Brain microvascular endothelial cell (primary cell): Measurements from ENCODE around the gene UBL7.

Experiments
- DNase-seq: peaks from one replicate; pipeline ENCODE4 v3.0.0-alpha.2; 2020
- H3K27ac ChIP-seq: fragments of 250-450 bp; sonication (Bioruptor Pico); 2 replicates; pipeline ENCODE4 v1.5.1; 2020; ENCODE audit warnings: mild to moderate bottlenecking, moderate library complexity
- H3K27me3 ChIP-seq: fragments of 250-450 bp; sonication (Bioruptor Pico); replicated peaks from 2 replicates; pipeline ENCODE4 v1.5.1; 2020; ENCODE audit warnings: mild to moderate bottlenecking
- H3K36me3 ChIP-seq: fragments of 250-450 bp; sonication (Bioruptor Pico); replicated peaks from 2 replicates; pipeline ENCODE4 v1.5.1; 2020; ENCODE audit warnings: mild to moderate bottlenecking
- H3K4me3 ChIP-seq: 2 replicates; pipeline ENCODE4 v1.5.1; 2011; ENCODE audit warnings: low read depth, mild to moderate bottlenecking, control low read depth, low read length, moderate library complexity
- in situ Hi-C: cut with HindIII; loops from 2 replicates; pipeline ENCODE4 v1.10.0; 2017; ENCODE audit warnings: low sequenced_read_pairs, low pct_ligation_motif_present
- TF ChIP-seq, protein P1 (sequence below): IDR thresholded peaks from 2 replicates; pipeline ENCODE4 v1.5.1; 2011; ENCODE audit warnings: low read depth, mild to moderate bottlenecking, moderate library complexity, low read length, control low read depth, inconsistent platforms; ENCODE audit errors: missing control alignments

The UBL7 gene

DNA sequence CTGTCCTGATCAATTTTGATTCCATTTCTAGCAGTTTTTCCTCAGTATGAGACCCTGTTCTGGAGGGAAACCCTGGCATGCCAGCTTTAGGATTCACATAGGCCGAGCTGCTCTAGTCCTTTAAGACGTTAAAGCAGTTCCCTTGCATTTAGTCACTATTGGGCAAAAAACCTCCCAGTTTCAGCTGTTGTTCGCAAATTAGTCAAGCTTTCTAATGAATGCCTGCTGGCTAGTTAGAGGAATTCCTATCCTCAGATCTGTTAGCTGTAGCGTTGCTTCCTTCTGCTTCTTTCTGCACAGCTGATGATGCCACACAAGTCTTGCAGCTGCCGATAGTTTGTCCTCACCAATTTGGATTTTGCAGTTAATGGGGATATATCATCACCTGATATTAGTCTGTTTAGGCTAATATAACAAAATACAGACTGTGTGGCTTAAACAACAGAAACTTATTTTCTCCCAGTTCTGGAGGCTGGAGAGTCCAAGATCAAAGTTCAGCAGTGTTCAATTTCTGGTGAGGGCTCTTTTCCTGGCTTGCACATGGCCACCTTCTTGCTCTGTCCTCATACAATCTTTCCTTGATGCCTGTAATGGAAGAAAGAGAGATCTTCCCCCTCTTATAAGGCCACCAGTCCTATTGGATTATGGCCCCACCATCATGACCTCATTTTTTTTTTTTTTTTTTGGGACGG, 7.5 kb upstream of the UBL7 start:
- in situ Hi-C loops: no loop called here

DNA sequence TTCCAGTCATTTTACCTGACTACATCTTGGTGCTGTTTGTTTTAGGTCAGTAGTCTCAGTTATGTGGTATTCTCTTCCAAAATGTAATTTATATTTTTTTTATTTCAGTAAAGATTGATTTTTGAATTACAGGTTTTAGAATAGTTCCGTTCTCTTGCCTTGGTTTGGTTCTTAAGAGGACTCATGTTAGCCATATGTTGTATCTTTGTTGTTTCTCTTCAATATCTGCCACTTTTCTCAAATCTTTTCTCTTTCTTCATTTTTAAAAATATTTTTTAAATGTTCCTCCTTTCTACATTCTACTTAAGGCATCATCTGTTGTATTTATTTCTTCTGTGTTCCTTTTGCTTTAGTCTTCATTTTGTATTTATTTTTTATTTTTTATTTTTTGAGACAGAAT, 5.6 kb upstream of the UBL7 start:
- Histone ChIP-seq H3K27ac (no peak overlapping the region), H3K4me3 (no peak overlapping the region), H3K27me3 (no peaks in the 10 kb centered on the region), H3K36me3 (no peaks in the 10 kb centered on the region)
- in situ Hi-C loops: no loop called here
- TF ChIP-seq, protein P1, sequence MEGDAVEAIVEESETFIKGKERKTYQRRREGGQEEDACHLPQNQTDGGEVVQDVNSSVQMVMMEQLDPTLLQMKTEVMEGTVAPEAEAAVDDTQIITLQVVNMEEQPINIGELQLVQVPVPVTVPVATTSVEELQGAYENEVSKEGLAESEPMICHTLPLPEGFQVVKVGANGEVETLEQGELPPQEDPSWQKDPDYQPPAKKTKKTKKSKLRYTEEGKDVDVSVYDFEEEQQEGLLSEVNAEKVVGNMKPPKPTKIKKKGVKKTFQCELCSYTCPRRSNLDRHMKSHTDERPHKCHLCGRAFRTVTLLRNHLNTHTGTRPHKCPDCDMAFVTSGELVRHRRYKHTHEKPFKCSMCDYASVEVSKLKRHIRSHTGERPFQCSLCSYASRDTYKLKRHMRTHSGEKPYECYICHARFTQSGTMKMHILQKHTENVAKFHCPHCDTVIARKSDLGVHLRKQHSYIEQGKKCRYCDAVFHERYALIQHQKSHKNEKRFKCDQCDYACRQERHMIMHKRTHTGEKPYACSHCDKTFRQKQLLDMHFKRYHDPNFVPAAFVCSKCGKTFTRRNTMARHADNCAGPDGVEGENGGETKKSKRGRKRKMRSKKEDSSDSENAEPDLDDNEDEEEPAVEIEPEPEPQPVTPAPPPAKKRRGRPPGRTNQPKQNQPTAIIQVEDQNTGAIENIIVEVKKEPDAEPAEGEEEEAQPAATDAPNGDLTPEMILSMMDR: no peak
- DNase-seq: no peak

More for the DNA sequence above, 7.5 kb upstream of the UBL7 start:
- Histone ChIP-seq H3K36me3 (no peaks in the 10 kb centered on the region), H3K4me3 (no peak overlapping the region), H3K27me3 (no peaks in the 10 kb centered on the region), H3K27ac (no peak overlapping the region)
- DNase-seq: no peak
- TF ChIP-seq, protein P1: no peak

DNA sequence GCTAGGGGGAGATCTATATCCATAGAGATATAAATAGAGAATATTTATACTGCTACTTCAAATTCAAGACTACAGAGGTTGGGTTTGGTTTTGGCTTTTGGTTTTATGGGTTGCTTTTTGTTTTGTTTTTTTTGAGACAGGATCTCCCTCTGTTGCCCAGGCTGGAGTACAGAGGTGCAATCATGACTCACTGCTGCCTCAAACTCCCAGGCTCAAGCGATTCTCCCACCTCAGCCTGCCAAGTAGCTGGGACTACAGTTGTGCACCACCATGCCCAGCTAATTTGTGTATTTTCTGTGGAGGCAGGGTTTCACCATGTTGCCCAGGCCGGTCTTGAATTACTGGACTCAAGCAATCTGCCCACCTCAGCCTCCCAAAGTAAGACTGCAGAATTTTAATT, 3.9 kb upstream of the UBL7 start:
- DNase-seq: no peak
- Histone ChIP-seq H3K27me3 (no peaks in the 10 kb centered on the region), H3K27ac (no peak overlapping the region), H3K4me3 (no peak overlapping the region), H3K36me3 (no peaks in the 10 kb centered on the region)
- in situ Hi-C loops: no loop called here
- TF ChIP-seq, protein P1: no peak

DNA sequence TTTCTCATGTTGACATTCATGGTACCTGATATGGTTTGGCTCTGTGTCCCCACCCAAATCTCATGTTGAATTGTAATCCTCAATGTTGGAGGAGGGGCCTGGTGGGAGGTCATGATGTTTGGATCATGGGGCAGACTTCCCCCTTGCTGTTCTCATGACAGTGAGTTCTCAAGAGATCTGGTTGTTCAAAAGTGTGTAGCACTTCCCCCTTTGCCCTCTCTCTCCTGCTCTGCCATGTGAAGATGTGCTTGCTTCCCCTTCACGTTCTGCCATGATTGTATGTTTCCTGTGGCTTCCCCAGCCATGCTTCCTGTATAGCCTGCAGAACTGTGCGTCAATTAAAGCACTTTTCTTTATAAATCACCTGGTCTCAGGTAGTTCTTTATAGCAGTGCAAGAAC, 3.3 kb upstream of the UBL7 start:
- Histone ChIP-seq H3K4me3 (no peak overlapping the region), H3K27ac (no peak overlapping the region), H3K27me3 (no peaks in the 10 kb centered on the region), H3K36me3 (no peaks in the 10 kb centered on the region)
- in situ Hi-C loops: no loop called here
- TF ChIP-seq, protein P1: no peak
- no peak for DNase-seq

DNA sequence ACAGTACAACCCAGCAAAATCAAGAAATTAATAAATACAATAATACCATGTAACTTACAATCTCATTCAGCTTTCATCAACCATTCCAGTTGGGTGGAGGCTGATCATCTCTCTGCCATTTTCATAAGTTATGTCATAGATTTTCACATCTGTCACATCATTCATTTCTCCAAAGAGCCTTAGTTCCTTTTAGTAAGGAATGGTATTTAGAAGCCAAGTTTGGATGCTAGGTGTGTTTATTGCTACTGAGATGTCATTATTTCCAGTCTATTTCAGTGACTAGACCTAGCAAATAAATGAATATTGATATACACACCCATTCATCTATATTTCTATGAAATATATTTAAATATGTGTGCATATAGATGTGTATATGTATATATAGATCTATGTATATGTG, 2.7 kb upstream of the UBL7 start:
- DNase-seq: no peak
- TF ChIP-seq, protein P1: no peak
- H3K36me3 ChIP-seq: no peaks in the 10 kb centered on the region
- H3K27me3 ChIP-seq: no peaks in the 10 kb centered on the region
- no peak overlapping the region for H3K4me3 ChIP-seq
- in situ Hi-C loops: no loop called here
- no peak overlapping the region for H3K27ac ChIP-seq

DNA sequence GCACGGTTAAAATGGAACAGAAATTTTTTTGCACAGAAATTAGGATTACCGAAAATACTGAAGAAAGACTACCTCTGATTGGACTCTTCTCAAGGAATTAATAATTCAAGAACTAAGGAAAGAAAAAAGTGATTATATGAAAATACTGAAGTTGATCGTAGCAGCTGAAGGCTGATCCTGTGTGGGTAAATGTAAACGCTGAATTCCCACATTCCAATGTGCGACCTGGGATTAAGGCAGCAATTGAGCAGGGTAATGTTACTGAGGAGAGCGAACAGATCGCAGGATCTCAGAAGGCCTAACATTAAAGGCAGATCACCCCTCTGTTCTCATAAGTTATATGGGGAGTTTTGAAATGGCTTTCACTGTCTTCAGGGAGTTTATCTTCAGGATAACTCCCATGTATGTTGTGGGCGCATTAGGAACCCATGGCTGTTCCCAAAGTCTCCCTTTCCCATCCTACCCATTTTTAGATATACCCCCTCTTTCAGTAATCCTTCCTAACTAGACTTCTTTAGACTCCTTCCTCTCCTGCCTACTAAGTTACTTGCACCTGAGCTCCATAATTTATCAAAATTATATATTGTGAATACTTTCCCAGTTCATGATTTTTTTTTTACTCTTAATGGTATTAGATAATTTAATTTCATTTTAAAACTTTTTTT, 1.0 kb upstream of the UBL7 start:
- H3K36me3 ChIP-seq: no peaks in the 10 kb centered on the region
- in situ Hi-C loops: no loop called here
- H3K4me3 ChIP-seq: peak overlapping the region; percentile 72
- no peak overlapping the region for H3K27ac ChIP-seq
- TF ChIP-seq, protein P1: no peak
- no peaks in the 10 kb centered on the region for H3K27me3 ChIP-seq
- no peak for DNase-seq
